B cell (primary cell): Measurements from ENCODE around the gene HSF4. TPM values are rescaled to one million over a fixed set of nuclear protein-coding genes. Genes with fewer than 3 reads are reported as not detected.

Experiments used
- ATAC-seq: fragments of 200-7000 bp; cut with Tn5 transposase; one replicate; pipeline ENCODE4 v1.10.0; 2021; ENCODE audit warnings: low read depth, mild to moderate bottlenecking, moderate number of reproducible peaks, moderate library complexity
- CTCF ChIA-PET: fragments of 350-600 bp; sonication (Branson Sonifier 250); formaldehyde crosslinking; loops from one replicate; lab custom pipeline; 2021; ENCODE audit warnings: antibody characterized with exemption, inconsistent platforms; lab: Charles Lee
- POLR2A ChIA-PET: fragments of 350-600 bp; sonication (Branson Sonifier 250); formaldehyde crosslinking; loops from one replicate; lab custom pipeline; 2021; ENCODE audit warnings: antibody characterized with exemption; lab: Charles Lee
- DNase-seq: peaks from one replicate; pipeline ENCODE4 v3.0.0; 2013
- H2AFZ ChIP-seq: 2 replicates; pipeline ENCODE4 v1.6.1; 2012; ENCODE audit warnings: mild to moderate bottlenecking, low read depth, low read length; ENCODE audit not compliant: insufficient read depth, poor library complexity, severe bottlenecking
- H3K27ac ChIP-seq, 2 donors: 1 replicate in 1 of 2; 2 replicates in 1 of 2; pipeline ENCODE4 v1.5.1; 2012 to 2013; ENCODE audit warnings: low read length in 2 of 2, mild to moderate bottlenecking in 2 of 2, moderate library complexity in 1 of 2
- H3K27me3 ChIP-seq, 4 experiments: fragments of 200-600 bp in 1 of 4; sonication (generic) in 1 of 4; replicated peaks in 1 of 4; 1 replicate in 2 of 4; 2 replicates in 2 of 4; pipeline versions ENCODE4 v1.6.1 to v1.7.0; 2013 to 2016; ENCODE audit warnings: low read length in 3 of 4, mild to moderate bottlenecking in 2 of 4, mixed read lengths in 1 of 4, moderate library complexity in 1 of 4; ENCODE audit not compliant: insufficient read depth in 4 of 4, control insufficient read depth in 3 of 4; ENCODE audit errors: control extremely low read depth in 1 of 4
- H3K36me3 ChIP-seq, 2 experiments: replicated peaks in 1 of 2; 1 replicate in 1 of 2; 2 replicates in 1 of 2; pipeline versions ENCODE4 v1.6.1 to v1.7.1; 2013; ENCODE audit warnings: low read length in 1 of 2; ENCODE audit not compliant: insufficient read depth in 2 of 2, control insufficient read depth in 1 of 2; ENCODE audit errors: control extremely low read depth in 1 of 2, extremely low read depth in 1 of 2
- H3K4me1 ChIP-seq, 2 donors: fragments of 200-600 bp in 1 of 2; sonication (generic) in 1 of 2; 1 replicate in 1 of 2; 2 replicates in 1 of 2; pipeline versions ENCODE4 v1.5.1 to v1.6.1; 2013 to 2017; ENCODE audit warnings: low read length in 2 of 2; ENCODE audit not compliant: control insufficient read depth in 2 of 2, insufficient read depth in 2 of 2
- H3K4me2 ChIP-seq: replicated peaks from 2 replicates; pipeline ENCODE3; 2012; ENCODE audit warnings: mild to moderate bottlenecking, low read depth, low read length; ENCODE audit not compliant: poor library complexity, severe bottlenecking
- H3K4me3 ChIP-seq, 5 experiments: fragments of 200-600 bp in 1 of 5; sonication (generic) in 1 of 5; 1 replicate in 3 of 5; 2 replicates in 2 of 5; pipeline versions ENCODE4 v1.5.1 to v1.7.0; 2011 to 2016; ENCODE audit warnings: low read length in 4 of 5, mild to moderate bottlenecking in 4 of 5, low read depth in 2 of 5, control low read depth in 1 of 5, moderate library complexity in 1 of 5; ENCODE audit not compliant: insufficient read depth in 1 of 5; ENCODE audit errors: control extremely low read depth in 1 of 5, extremely low read depth in 1 of 5
- H3K79me2 ChIP-seq: fragments of 200-600 bp; sonication (generic); one replicate; pipeline ENCODE4 v1.6.0; 2016; ENCODE audit warnings: low read length; ENCODE audit not compliant: control insufficient read depth, insufficient read depth
- H3K9ac ChIP-seq: fragments of 200-600 bp; sonication (generic); 2 replicates; pipeline ENCODE4 v1.6.1; 2017; ENCODE audit warnings: mild to moderate bottlenecking, low read length, moderate library complexity
- H3K9me3 ChIP-seq, 3 donors: one replicate each; pipeline versions ENCODE4 v1.6.1 to v1.7.1; 2013; ENCODE audit warnings: low read length in 2 of 3; ENCODE audit not compliant: control insufficient read depth in 2 of 3, insufficient read depth in 1 of 3; ENCODE audit errors: control extremely low read depth in 1 of 3
- H4K20me1 ChIP-seq: 2 replicates; pipeline ENCODE4 v1.6.0; 2012; ENCODE audit warnings: mild to moderate bottlenecking, low read length; ENCODE audit not compliant: insufficient read depth, control insufficient read depth, poor library complexity, severe bottlenecking
- H3K27ac Mint-ChIP-seq: one replicate; pipeline ENCODE4 v1.8.0; 2021; ENCODE audit warnings: mixed read lengths
- H3K27me3 Mint-ChIP-seq: one replicate; pipeline ENCODE4 v1.8.0; 2021; ENCODE audit warnings: mixed read lengths
- H3K4me1 Mint-ChIP-seq: one replicate; pipeline ENCODE4 v1.8.0; 2021; ENCODE audit warnings: mixed read lengths
- H3K4me3 Mint-ChIP-seq: one replicate; pipeline ENCODE4 v1.8.0; 2021; ENCODE audit warnings: mixed read lengths
- H3K9me3 Mint-ChIP-seq: one replicate; pipeline ENCODE4 v1.8.0; 2022; ENCODE audit warnings: mixed read lengths; ENCODE audit not compliant: insufficient read depth
- CTCF ChIP-seq: fragments of 200-600 bp; IDR thresholded peaks from one replicate; pipeline ENCODE4 v1.8.0; 2022; ENCODE audit warnings: antibody characterized with exemption, mild to moderate bottlenecking
- EZH2 ChIP-seq: IDR thresholded peaks from 2 replicates; pipeline ENCODE4 v1.6.1; 2012; ENCODE audit warnings: borderline replicate concordance, low read depth, mild to moderate bottlenecking, moderate library complexity, low read length; ENCODE audit not compliant: insufficient read depth, poor library complexity, severe bottlenecking
- WGBS: methylation state at CpG from one replicate; pipeline ENCODE4 v1.1.5; 2013; ENCODE audit warnings: missing lambda C conversion rate; ENCODE audit not compliant: insufficient coverage; 5-methylcytosine and 5-hydroxymethylcytosine counted together
- intact Hi-C: fragments of 100-400 bp; cut with micrococcal nuclease; formaldehyde crosslinking; loops from one replicate; pipeline ENCODE4 v1.10.0; 2022
- polyA plus RNA-seq: library from polyadenylated mRNA; depleted of rRNA; stranded (reverse); fragments of >200 nt; gene quantifications from 2 replicates; pipeline ENCODE4 v1.2.3, GENCODE V29; 2012
- total RNA-seq, 2 donors: library from RNA; stranded (reverse); fragments of 120-200 nt in 1 of 2; gene quantifications; 1 replicate in 1 of 2; 2 replicates in 1 of 2; pipeline versions ENCODE4 v1.2.3 to v1.2.4, GENCODE V29; 2013 to 2022

HSF4 gene
- total and polyA plus RNA-seq, 2 donors (not counting 1 experiment from before 2014, with no cell fraction given): 11.9 to 12.2 TPM

DNA sequence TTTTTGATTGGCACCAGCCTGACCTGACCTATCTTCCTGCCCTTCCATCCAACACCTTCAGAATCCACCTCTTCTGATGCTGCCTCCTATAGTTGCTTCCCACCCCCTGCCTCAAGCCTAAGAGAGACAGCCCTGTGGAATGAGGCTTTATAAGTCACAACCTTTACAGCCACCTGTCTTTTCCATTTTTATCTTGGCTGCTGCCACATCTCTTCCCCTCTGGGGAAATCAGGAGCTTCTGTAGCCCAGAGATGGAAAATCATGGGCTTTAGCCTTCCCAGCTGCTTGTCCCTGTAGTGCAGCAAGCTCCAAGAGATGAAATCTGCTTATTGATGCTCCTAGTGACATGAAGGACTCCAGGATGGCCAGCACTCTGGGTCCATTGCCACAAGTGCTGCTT is 36.1 kb upstream of the HSF4 start:
- CTCF ChIA-PET: interaction anchor here (0.9 kb wide), 1 partner anchor 10 kb away, joined by 3 read pairs; no protein-coding TSS in a partner anchor
- Histone ChIP-seq H4K20me1 (no peaks in the 10 kb centered on the region), H3K36me3 (peaks cover 0 to 43% of the 10 kb centered on the region in 2 experiments), H3K27ac (no peak overlapping the region), H3K9me3 (no peaks in the 10 kb centered on the region), H3K27me3 (no peaks in the 10 kb centered on the region), H3K4me3 (no peak overlapping the region), H2AFZ (no peak overlapping the region), H3K79me2 (no peaks in the 10 kb centered on the region), H3K4me1 (no peaks in the 10 kb centered on the region), H3K4me2 (no peak overlapping the region), H3K9ac (no peak overlapping the region)
- DNase-seq (no peak), ATAC-seq (no peak)
- POLR2A ChIA-PET: no interaction called here
- H3K9me3 Mint-ChIP-seq: no peaks in the 10 kb centered on the region
- TF ChIP-seq CTCF: no peak
- no peak for TF ChIP-seq EZH2
- intact Hi-C loops: no loop called here
- no peak overlapping the region for H3K4me3 Mint-ChIP-seq
- no peak overlapping the region for H3K27ac Mint-ChIP-seq
- H3K4me1 Mint-ChIP-seq: no peaks in the 10 kb centered on the region
- H3K27me3 Mint-ChIP-seq: no peaks in the 10 kb centered on the region

DNA sequence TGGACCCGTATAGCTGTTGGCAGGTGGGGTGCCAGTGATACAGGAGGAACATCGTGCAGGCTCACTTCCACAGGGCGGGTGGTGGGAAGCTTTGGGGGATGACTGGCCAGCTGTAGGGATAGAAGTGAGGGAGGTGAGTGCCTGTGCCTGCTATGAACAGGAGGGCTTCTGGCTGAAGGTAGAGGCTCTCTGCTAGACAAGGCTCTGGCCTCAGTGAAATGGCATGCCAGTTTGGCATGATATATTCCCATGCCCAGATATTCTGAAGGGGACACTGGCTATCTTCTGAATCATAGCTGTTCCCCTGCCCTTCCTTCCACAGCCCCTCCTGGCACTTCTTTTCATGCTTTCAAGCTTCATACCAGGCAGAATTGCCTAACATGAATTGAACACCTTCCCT is 35.7 kb upstream of the HSF4 start:
- intact Hi-C loops: no loop called here
- H3K27ac Mint-ChIP-seq: no peak overlapping the region
- H3K27me3 ChIP-seq: no peaks in the 10 kb centered on the region
- H3K79me2 ChIP-seq: no peaks in the 10 kb centered on the region
- H3K9me3 ChIP-seq: no peaks in the 10 kb centered on the region
- no peak overlapping the region for H3K9ac ChIP-seq
- TF ChIP-seq CTCF (no peak), EZH2 (no peak)
- ChIA-PET POLR2A (no interaction called here), CTCF (interaction anchor here (0.9 to 1.4 kb wide), 2 partner anchors 9 to 25 kb away, joined by 3 to 4 read pairs; no protein-coding TSS in a partner anchor)
- H3K4me1 ChIP-seq: no peaks in the 10 kb centered on the region
- H3K27ac ChIP-seq: no peak overlapping the region
- no peaks in the 10 kb centered on the region for H4K20me1 ChIP-seq
- H3K4me1 Mint-ChIP-seq: no peaks in the 10 kb centered on the region
- ATAC-seq: no peak
- no peak overlapping the region for H3K4me2 ChIP-seq
- H3K4me3 Mint-ChIP-seq: no peak overlapping the region
- H3K36me3 ChIP-seq: peaks cover 0 to 44% of the 10 kb centered on the region in 2 experiments
- H3K27me3 Mint-ChIP-seq: no peaks in the 10 kb centered on the region
- DNase-seq: no peak
- 100% methylated on average over 3 of the region's 3 CpGs for WGBS
- no peak overlapping the region for H3K4me3 ChIP-seq
- no peaks in the 10 kb centered on the region for H3K9me3 Mint-ChIP-seq
- H2AFZ ChIP-seq: no peak overlapping the region
